Natural killer cell treated with Interleukin-12 subunit alpha and Interleukin-12 subunit beta and Interleukin-15 and Interleukin-18, amount 100 ng/mL, for 72 hours (primary cell): ENCODE results near the gene XIAP. TPM values are rescaled to one million over a fixed set of nuclear protein-coding genes. Genes with fewer than 3 reads are reported as not detected.
"Not testable (repeated sequence)": the region's sequence is repeated elsewhere in the genome, so short reads cannot be mapped to it uniquely, and the experiment has no call there.

ENCODE experiments used
- ATAC-seq, 2 donors: fragments of 150-1000 bp; cut with Tn5 transposase in 1 of 2; sonication (Bioruptor Pico), chemical (Tn5 transposase) in 1 of 2; 2 replicates each; pipeline ENCODE4 v1.10.0; 2021
- DNase-seq: peaks from one replicate; pipeline ENCODE4 v3.0.0; 2022; ENCODE audit warnings: low spot score
- H3K27ac Mint-ChIP-seq, 2 donors: 1 replicate in 1 of 2; 2 replicates in 1 of 2; pipeline ENCODE4 v1.8.0; 2022; ENCODE audit warnings: mixed read lengths in 2 of 2, mild to moderate bottlenecking in 1 of 2, moderate library complexity in 1 of 2
- H3K27me3 Mint-ChIP-seq, 2 donors: 1 replicate in 1 of 2; 2 replicates in 1 of 2; pipeline ENCODE4 v1.8.0; 2022; ENCODE audit warnings: mixed read lengths in 2 of 2
- H3K36me3 Mint-ChIP-seq: one replicate; pipeline ENCODE4 v1.8.0; 2022; ENCODE audit warnings: mixed read lengths
- H3K4me1 Mint-ChIP-seq, 2 donors: 1 replicate in 1 of 2; 2 replicates in 1 of 2; pipeline ENCODE4 v1.8.0; 2022; ENCODE audit warnings: low read depth in 2 of 2, mixed read lengths in 2 of 2, mild to moderate bottlenecking in 1 of 2
- H3K4me3 Mint-ChIP-seq: one replicate; pipeline ENCODE4 v1.8.0; 2022; ENCODE audit warnings: mixed read lengths
- H3K9me3 Mint-ChIP-seq: 2 replicates; pipeline ENCODE4 v1.8.0; 2022; ENCODE audit warnings: mixed read lengths
- total RNA-seq, 2 donors: library from RNA; stranded (reverse); gene quantifications; one replicate each; pipeline ENCODE4 v1.2.3, GENCODE V29; 2022

Gene XIAP
- total RNA-seq = 10 to 100 TPM; 56.1 to 63.8 TPM

GRCh38 chrX:123859846-123860838 lies at the start of gene XIAP:
TSS of gene XIAP (plus strand) at chrX:123860053. CDS start at chrX:123885663, 25,610 bp downstream.
- Mint-ChIP-seq H3K36me3 (no peaks in the 10 kb centered on the region), H3K4me1 (peaks cover 16 to 23% of the 10 kb centered on the region in 2 donors), H3K9me3 (no peaks in the 10 kb centered on the region), H3K4me3 (peak within 1 kb of the TSS; percentile 96), H3K27me3 (peaks cover 0 to 8% of the 10 kb centered on the region in 2 donors), H3K27ac (peak within 1 kb of the TSS; percentile 94 to 95)
- DNase-seq (peak; percentile 88), ATAC-seq (peak; percentile 95)

- peaks cover 0 to 3% of the 10 kb centered on the region in 2 donors for H3K27me3 Mint-ChIP-seq
- peaks cover 0 to 3% of the 10 kb centered on the region in 2 donors for H3K4me1 Mint-ChIP-seq
- ATAC-seq (no peak), DNase-seq (no peak)
- no peak overlapping the region for H3K4me3 Mint-ChIP-seq
- no peaks in the 10 kb centered on the region for H3K36me3 Mint-ChIP-seq
- H3K27ac Mint-ChIP-seq = no peak overlapping the region
- H3K9me3 Mint-ChIP-seq = no peaks in the 10 kb centered on the region
These were observed 45.5 kb upstream of the XIAP start for GRCh38 chrX:123814343-123814742.

- DNase-seq, H3K9me3 Mint-ChIP-seq, H3K36me3 Mint-ChIP-seq, H3K4me1 Mint-ChIP-seq, H3K27ac Mint-ChIP-seq, H3K4me3 Mint-ChIP-seq, H3K27me3 Mint-ChIP-seq: not testable (repeated sequence)
- peak in 1 of 2 donors; percentile 32 for ATAC-seq
These were observed 44.9 kb upstream of the XIAP start for GRCh38 chrX:123814934-123815394.

- no peaks in the 10 kb centered on the region for H3K4me1 Mint-ChIP-seq
- ATAC-seq = no peak
These were observed 42.5 kb upstream of the XIAP start for GRCh38 chrX:123817288-123817894.

GRCh38 chrX:123818243-123818642 lies 41.6 kb upstream of the XIAP start:
- no peak overlapping the region for H3K4me3 Mint-ChIP-seq
- H3K4me1 Mint-ChIP-seq = no peaks in the 10 kb centered on the region
- H3K27me3 Mint-ChIP-seq = no peaks in the 10 kb centered on the region
- no peaks in the 10 kb centered on the region for H3K36me3 Mint-ChIP-seq
- no peaks in the 10 kb centered on the region for H3K9me3 Mint-ChIP-seq
- H3K27ac Mint-ChIP-seq = no peak overlapping the region
- no peak for DNase-seq
- no peak for ATAC-seq

More at GRCh38 chrX:123817288-123817894, 42.5 kb upstream of the XIAP start:
- Mint-ChIP-seq H3K9me3 (no peaks in the 10 kb centered on the region), H3K27ac (no peak overlapping the region), H3K36me3 (no peaks in the 10 kb centered on the region), H3K27me3 (no peaks in the 10 kb centered on the region), H3K4me3 (no peak overlapping the region)
- no peak for DNase-seq

GRCh38 chrX:123822965-123823364 lies 36.9 kb upstream of the XIAP start:
- no peaks in the 10 kb centered on the region for H3K9me3 Mint-ChIP-seq
- H3K4me3 Mint-ChIP-seq = no peak overlapping the region
- H3K36me3 Mint-ChIP-seq = no peaks in the 10 kb centered on the region
- H3K27ac Mint-ChIP-seq = no peak overlapping the region
- no peak for ATAC-seq
- DNase-seq = no peak
- H3K4me1 Mint-ChIP-seq = no peaks in the 10 kb centered on the region
- H3K27me3 Mint-ChIP-seq = no peaks in the 10 kb centered on the region

- no peaks in the 10 kb centered on the region for H3K4me1 Mint-ChIP-seq
- H3K27ac Mint-ChIP-seq = no peak overlapping the region
- H3K27me3 Mint-ChIP-seq = peaks cover 10 to 13% of the 10 kb centered on the region in 2 donors
- H3K9me3 Mint-ChIP-seq = no peaks in the 10 kb centered on the region
- H3K36me3 Mint-ChIP-seq = no peaks in the 10 kb centered on the region
- DNase-seq = no peak
- H3K4me3 Mint-ChIP-seq = no peak overlapping the region
- ATAC-seq = no peak
These were observed 29.5 kb upstream of the XIAP start for GRCh38 chrX:123830309-123830708.

- Mint-ChIP-seq H3K36me3 (no peaks in the 10 kb centered on the region), H3K4me1 (no peaks in the 10 kb centered on the region), H3K27ac (no peak overlapping the region), H3K4me3 (no peak overlapping the region), H3K27me3 (peaks cover 10 to 13% of the 10 kb centered on the region in 2 donors), H3K9me3 (no peaks in the 10 kb centered on the region)
- ATAC-seq = peak; percentile 64 to 84
- peak; percentile 63 for DNase-seq
These were observed 26.5 kb upstream of the XIAP start for GRCh38 chrX:123833387-123833786.

- H3K4me1 Mint-ChIP-seq = no peaks in the 10 kb centered on the region
- DNase-seq = no peak
- no peak overlapping the region for H3K27ac Mint-ChIP-seq
- no peak for ATAC-seq
- no peaks in the 10 kb centered on the region for H3K9me3 Mint-ChIP-seq
- no peak overlapping the region for H3K4me3 Mint-ChIP-seq
- no peaks in the 10 kb centered on the region for H3K36me3 Mint-ChIP-seq
- H3K27me3 Mint-ChIP-seq = peaks cover 10 to 13% of the 10 kb centered on the region in 2 donors
These were observed 25.7 kb upstream of the XIAP start for GRCh38 chrX:123834116-123834515.

GRCh38 chrX:123835661-123836371 lies 24.0 kb upstream of the XIAP start:
- peaks cover 10 to 13% of the 10 kb centered on the region in 2 donors for H3K27me3 Mint-ChIP-seq
- H3K4me3 Mint-ChIP-seq = no peak overlapping the region
- no peak overlapping the region for H3K27ac Mint-ChIP-seq
- DNase-seq = no peak
- ATAC-seq = peak; percentile 48 to 69
- H3K36me3 Mint-ChIP-seq = no peaks in the 10 kb centered on the region
- H3K4me1 Mint-ChIP-seq = no peaks in the 10 kb centered on the region
- no peaks in the 10 kb centered on the region for H3K9me3 Mint-ChIP-seq

GRCh38 chrX:123845129-123845528 lies 14.7 kb upstream of the XIAP start:
- ATAC-seq, H3K4me1 Mint-ChIP-seq, DNase-seq, H3K4me3 Mint-ChIP-seq, H3K27me3 Mint-ChIP-seq, H3K9me3 Mint-ChIP-seq, H3K36me3 Mint-ChIP-seq, H3K27ac Mint-ChIP-seq: not testable (repeated sequence)

GRCh38 chrX:123846577-123847038 lies 13.2 kb upstream of the XIAP start:
- ATAC-seq = no peak
- Mint-ChIP-seq H3K4me3 (no peak overlapping the region), H3K27me3 (peaks cover 0 to 9% of the 10 kb centered on the region in 2 donors), H3K9me3 (no peaks in the 10 kb centered on the region), H3K27ac (no peak overlapping the region), H3K4me1 (no peaks in the 10 kb centered on the region), H3K36me3 (no peaks in the 10 kb centered on the region)
- DNase-seq = no peak

GRCh38 chrX:123847056-123847455 lies 12.8 kb upstream of the XIAP start:
- Mint-ChIP-seq H3K36me3 (no peaks in the 10 kb centered on the region), H3K4me1 (no peaks in the 10 kb centered on the region), H3K27me3 (peaks cover 0 to 9% of the 10 kb centered on the region in 2 donors), H3K27ac (no peak overlapping the region), H3K9me3 (no peaks in the 10 kb centered on the region), H3K4me3 (no peak overlapping the region)
- ATAC-seq (no peak), DNase-seq (no peak)
